GM12891 (cell line): Measurements from ENCODE around the gene RHEBL1.

Source experiments
- DNase-seq: peaks from one replicate; pipeline ENCODE4 v3.0.0; 2011; ENCODE audit warnings: low spot score; ENCODE audit not compliant: insufficient read length
- FAIRE-seq: peaks from 2 replicates; lab custom pipeline; 2011; peaks lifted over from hg19 to GRCh38; lab: Jason Lieb, UNC
- PAX5 ChIP-seq: IDR thresholded peaks from 2 replicates; pipeline ENCODE4 v1.6.1; 2011; ENCODE audit warnings: low read length, moderate library complexity, mild to moderate bottlenecking; ENCODE audit not compliant: insufficient read depth, severe bottlenecking
- POLR2A ChIP-seq: IDR thresholded peaks from 2 replicates; pipeline ENCODE4 v1.6.1; 2011; ENCODE audit warnings: low read depth, low read length, control low read depth
- POLR2AphosphoS5 ChIP-seq: IDR thresholded peaks from 2 replicates; pipeline ENCODE4 v1.6.1; 2011; ENCODE audit warnings: low read depth, low read length, control low read depth
- POU2F2 ChIP-seq: IDR thresholded peaks from 2 replicates; pipeline ENCODE4 v1.6.1; 2011; ENCODE audit warnings: low read depth, mild to moderate bottlenecking, control low read depth, low read length, moderate library complexity
- SPI1 ChIP-seq: IDR thresholded peaks from 2 replicates; pipeline ENCODE4 v1.6.1; 2011; ENCODE audit warnings: low read depth, low read length, control low read depth
- TAF1 ChIP-seq: IDR thresholded peaks from 2 replicates; pipeline ENCODE4 v1.6.1; 2011; ENCODE audit warnings: low read depth, low read length, control low read depth

The RHEBL1 gene

DNA sequence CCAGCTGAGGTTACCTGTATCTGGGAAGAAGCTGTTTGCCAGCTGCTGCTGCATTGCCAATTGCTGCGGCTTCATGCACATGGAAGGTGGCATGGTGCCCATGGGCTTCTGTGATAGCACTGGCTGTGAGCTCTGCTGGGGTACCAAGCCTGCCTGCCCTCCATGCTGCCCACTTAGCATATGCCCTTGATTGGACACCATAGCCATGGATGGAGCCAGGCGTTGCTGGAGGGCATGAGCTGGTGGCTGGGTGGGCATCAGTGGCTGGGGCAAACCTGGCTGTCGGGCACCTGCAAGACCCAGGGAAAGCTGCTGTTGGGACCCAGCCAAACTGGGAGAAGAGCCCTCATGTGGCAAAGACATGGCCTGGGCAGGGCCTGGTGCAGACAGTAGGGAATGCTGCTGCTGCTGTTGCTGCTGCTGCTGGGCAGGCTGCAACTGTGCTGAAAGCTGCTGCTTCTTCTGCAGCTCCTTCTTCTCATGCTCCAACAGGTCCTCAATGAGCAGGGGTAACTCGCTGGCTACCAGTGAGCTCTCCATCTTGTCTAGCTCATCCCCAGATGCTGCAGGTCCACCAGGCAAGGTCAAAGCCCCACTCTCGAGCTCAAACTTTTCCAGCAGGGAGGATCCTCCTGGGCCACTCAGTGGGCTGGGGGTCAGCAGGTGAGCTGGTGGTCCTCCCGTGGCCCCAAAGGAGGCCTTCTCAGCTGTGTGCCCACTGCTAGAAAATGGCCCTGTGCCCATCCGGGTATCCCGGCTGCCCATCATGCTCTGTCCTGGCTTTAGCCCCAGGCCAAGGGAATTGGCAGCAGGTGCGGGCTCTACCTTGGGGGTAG is 32.5 kb downstream of the RHEBL1 start:
- DNase-seq, result no peak
- FAIRE-seq, result no peak
- TF ChIP-seq TAF1, result no peak
- TF ChIP-seq SPI1, result no peak
- no peak for TF ChIP-seq PAX5
- TF ChIP-seq POLR2A, result no peak; the same call in 1 of the 2 replicates
- TF ChIP-seq POLR2AphosphoS5, result no peak
- TF ChIP-seq POU2F2, result no peak

DNA sequence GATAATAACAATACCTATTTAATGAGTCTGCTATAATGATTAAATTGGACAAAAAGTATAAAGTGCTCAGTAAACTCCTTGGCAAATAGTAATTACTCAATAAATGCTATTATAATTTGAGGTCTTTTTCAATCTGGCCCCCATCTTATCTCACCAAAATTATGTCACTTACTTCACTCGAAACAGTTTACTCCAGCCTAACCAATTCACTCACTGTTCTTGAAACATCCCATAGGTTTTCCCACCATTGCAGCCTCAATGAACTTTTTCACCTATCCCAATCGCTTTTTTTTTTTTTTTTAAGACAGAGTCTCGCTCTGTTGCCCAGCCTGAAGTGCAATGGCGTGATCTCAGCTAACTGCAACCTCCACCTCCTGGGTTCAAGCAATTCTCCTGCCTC is 33.8 kb downstream of the RHEBL1 start:
- TF ChIP-seq POLR2A, result no peak
- TF ChIP-seq PAX5, result no peak
- TF ChIP-seq POU2F2, result no peak
- no peak for TF ChIP-seq TAF1
- TF ChIP-seq POLR2AphosphoS5, result no peak
- no peak for TF ChIP-seq SPI1
- FAIRE-seq (no peak), DNase-seq (no peak)

DNA sequence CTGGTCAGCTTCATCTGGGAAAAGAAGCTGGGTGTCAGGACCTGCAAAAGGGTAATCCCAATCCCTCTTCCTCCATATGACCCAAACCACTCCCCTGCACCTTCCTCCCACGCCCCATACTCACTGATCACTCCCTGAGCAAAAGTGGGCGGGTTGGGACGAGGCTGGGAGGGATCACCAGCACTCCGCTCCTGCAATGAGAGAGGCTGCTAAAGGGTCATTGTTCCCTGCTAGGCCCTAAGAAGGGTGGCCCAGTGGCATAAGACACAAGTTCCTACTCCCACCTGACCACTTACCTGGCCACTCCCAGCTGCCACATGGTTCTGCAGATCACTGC is 35.5 kb downstream of the RHEBL1 start:
- FAIRE-seq (no peak), DNase-seq (no peak)
- TF ChIP-seq PAX5 (no peak), POLR2A (no peak), SPI1 (no peak), POU2F2 (no peak), TAF1 (no peak), POLR2AphosphoS5 (no peak)

DNA sequence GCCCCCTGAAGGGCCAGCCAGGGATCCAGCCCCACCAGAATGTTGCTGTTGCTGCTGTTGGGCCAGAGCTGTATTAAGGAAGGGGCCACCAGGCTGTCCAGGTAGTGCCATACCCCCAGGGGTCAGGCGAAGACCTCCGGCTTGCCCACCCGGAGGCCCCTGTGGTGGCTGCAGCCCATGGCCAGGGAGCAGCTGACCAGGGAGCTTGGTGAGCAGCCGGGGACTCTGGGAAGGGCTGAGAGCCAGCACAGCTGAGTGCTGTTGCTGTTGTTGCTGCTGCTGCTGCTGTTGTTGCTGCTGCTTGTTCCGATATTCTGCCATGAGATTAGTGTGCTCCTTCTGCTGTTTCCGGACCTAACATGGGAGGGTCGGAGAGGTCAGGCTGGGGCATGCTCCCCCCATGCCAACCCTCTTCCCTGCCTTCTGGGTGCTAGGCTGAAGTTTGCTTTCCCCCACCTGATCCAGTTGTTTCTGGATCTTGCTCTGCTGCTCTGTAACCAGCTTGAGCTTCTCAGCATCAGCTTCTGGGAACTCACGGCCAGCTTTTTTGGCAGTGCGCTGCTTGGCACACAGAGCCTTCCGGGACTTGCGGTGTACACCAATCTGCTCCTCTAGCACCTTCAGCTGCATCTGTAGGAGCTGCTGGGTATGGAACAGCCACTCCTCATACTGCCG is 36.0 kb downstream of the RHEBL1 start:
- no peak for DNase-seq
- no peak for TF ChIP-seq POLR2A
- no peak for TF ChIP-seq POU2F2
- TF ChIP-seq TAF1, result no peak
- TF ChIP-seq SPI1, result no peak
- TF ChIP-seq PAX5, result no peak
- TF ChIP-seq POLR2AphosphoS5, result no peak
- FAIRE-seq, result no peak

DNA sequence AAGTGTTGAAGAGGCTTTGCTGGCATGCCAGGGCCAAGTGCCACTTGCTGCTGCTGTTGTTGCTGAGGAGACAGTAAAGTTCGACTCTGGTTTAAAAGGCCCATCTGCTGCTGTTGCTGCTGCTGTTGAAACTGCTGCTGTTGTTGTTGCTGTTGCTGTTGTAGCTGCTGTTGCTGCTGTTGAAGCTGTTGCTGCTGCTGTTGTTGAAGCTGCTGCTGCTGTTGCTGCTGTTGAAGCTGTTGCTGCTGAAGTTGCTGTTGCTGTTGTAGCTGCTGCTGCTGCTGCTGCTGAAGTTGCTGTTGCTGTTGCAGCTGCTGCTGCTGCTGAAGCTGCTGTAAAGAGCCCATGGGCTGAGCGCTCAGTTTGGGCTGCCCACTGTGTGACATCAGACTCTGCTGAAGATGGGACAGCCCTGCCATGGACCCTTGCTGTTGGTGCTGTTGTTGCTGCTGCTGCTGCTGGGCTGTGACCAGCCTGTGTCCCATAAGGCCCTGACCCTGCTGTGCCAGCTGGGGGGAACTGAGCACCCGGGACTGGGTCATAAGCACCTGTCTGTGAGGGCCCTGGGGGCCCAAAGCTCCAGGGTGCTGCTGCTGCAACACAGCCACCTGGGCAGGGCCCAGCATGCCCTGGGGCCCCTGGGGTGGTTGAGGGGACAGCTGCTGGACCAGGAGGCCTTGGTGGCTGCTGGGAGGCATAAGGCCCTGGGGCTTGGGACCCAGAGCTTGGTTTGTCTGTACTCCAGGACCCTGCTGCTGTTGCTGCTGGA is 36.9 kb downstream of the RHEBL1 start:
- DNase-seq (no peak), FAIRE-seq (no peak)
- TF ChIP-seq TAF1 (no peak), POLR2A (no peak), SPI1 (no peak), POU2F2 (no peak), PAX5 (no peak), POLR2AphosphoS5 (no peak)

DNA sequence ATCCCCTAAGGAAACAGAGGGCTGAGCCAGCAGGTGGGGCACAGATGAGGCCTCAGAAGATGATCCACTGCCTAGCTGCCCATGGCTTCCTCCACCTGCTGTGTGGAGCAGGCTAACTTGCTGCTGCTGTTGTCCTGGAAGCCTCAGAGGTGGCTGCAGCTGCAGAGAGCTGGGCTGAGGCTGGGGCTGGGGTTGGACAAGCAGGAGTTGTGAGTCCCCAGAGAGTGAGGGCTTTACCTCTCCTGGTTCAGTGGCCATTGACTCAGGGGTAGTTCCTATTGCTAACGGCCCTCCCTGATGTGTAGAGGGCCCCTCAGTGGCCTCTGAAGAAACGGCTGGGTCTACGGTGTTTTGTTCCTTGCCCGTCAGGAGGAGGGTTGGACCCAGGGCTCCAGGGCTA is 37.5 kb downstream of the RHEBL1 start:
- no peak for FAIRE-seq
- TF ChIP-seq TAF1, result no peak
- TF ChIP-seq POLR2A, result no peak
- no peak for TF ChIP-seq POLR2AphosphoS5
- TF ChIP-seq SPI1, result no peak
- no peak for TF ChIP-seq PAX5
- no peak for TF ChIP-seq POU2F2

DNA sequence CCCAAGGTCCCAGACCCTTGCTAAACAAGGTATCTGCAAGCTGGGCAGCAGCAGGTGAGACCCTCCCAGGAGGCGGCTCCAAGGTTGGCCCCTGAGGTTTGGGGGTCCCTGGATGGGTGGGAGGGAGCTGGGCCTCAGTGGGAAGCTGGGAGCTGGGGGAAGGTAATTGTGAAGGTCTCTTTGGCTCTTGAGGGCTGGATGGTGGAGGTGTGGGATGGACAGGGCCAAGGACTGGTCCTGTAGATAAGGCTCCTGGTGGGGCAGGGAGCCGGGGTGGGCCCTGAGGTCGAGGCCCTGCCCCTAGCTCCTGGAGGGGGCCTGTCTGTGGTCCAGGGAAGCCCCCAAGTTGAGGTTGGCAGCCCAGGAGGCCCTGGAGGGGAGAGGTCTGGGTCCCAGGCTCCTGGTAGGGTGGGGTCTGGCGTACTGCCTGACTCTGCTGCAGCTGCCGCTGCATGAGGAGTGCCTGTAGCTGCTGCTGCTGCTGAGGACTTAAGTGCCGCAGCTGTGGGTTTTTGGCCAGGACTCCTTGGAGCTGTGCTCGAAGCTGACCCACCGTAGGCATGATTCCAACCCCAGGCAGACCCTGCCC is 38.1 kb downstream of the RHEBL1 start:
- TF ChIP-seq POLR2AphosphoS5, result no peak
- TF ChIP-seq POU2F2, result no peak
- TF ChIP-seq SPI1, result no peak
- TF ChIP-seq TAF1, result no peak
- FAIRE-seq (no peak), DNase-seq (peak; percentile 15)

More for the DNA sequence above, 37.5 kb downstream of the RHEBL1 start:
- DNase-seq, result peak; percentile 7

DNA sequence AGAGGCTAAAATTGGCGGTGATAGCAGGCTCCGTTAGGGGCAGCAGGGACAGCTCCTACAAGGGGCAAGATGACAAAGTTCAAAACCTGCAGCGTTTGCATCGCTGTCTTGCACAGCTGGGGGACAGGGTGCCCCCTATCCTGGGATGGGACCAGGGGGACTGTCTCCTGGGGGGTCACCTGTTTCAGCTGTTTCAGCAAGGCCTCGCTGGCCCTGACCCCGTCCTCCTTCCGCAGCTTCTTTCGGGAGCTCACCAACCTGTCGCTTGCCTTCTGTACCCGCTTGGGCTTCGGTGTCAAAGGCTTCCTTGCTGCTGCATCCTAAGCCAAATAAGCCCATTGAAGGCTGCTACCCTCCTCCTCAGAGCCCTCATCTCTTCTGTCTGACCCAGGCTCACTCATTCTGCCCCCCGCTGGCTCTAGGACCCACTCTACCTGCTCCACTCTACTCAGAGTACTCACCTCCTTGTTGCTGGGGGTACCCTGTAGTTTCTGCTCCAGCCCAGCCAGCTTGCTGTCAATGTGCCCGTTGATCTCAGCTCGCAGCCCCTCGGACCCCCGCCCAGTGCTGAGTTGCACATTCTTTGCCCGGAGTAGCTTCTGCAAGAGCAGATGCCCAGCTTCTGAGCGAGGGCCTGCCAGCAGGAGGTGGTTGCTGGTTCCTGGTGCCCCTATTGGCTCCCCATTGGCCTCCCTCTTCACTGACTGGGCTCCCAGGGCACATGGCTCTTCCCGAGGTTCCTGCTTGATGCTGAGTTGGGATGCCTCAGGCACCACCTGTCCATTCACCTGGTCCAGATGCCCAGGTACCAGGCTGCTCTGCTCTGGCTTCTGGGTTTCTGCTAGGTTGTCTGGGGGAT is 38.8 kb downstream of the RHEBL1 start:
- TF ChIP-seq POLR2A, result no peak
- TF ChIP-seq POLR2AphosphoS5, result 0 out of 2 replicates have a peak, but pooled peaks have one; percentile 35
- no peak for TF ChIP-seq POU2F2
- FAIRE-seq (no peak), DNase-seq (peak; percentile 20)
